GM21390 (cell line): ENCODE results near the gene SMIM22.

ENCODE experiments used
- ATAC-seq: cut with Tn5 transposase; IDR thresholded peaks from one replicate; pipeline ENCODE4 v1.9.1; 2021; ENCODE audit not compliant: unreplicated experiment

The SMIM22 gene

GRCh38 chr16:4795828-4796572, 831 bp downstream of the SMIM22 start:
- ATAC-seq: no peak

- ATAC-seq: no peak
Observed at GRCh38 chr16:4796982-4797804, 2.0 kb downstream of the SMIM22 start.

GRCh38 chr16:4797805-4798252, 2.7 kb downstream of the SMIM22 start:
- ATAC-seq: no peak

GRCh38 chr16:4798456-4798855, 3.3 kb downstream of the SMIM22 start:
- ATAC-seq: no peak

GRCh38 chr16:4799171-4799855, 4.1 kb downstream of the SMIM22 start:
- ATAC-seq: no peak

- no peak for ATAC-seq
Observed at GRCh38 chr16:4800290-4801041, 5.3 kb downstream of the SMIM22 start.

GRCh38 chr16:4801051-4801961, 6.1 kb downstream of the SMIM22 start:
- no peak for ATAC-seq

GRCh38 chr16:4801962-4802658, 6.9 kb downstream of the SMIM22 start, which contains the start of gene ROGDI:
Gene ROGDI, minus strand, starts transcription at chr16:4802633. Its CDS starts 62 bp downstream, at chr16:4802571.
- ATAC-seq: peak; percentile 59

GRCh38 chr16:4802659-4803287, 7.6 kb downstream of the SMIM22 start:
- peak; percentile 91 for ATAC-seq

GRCh38 chr16:4803401-4803844, 8.3 kb downstream of the SMIM22 start:
- ATAC-seq: no peak

GRCh38 chr16:4803898-4804762, 9.0 kb downstream of the SMIM22 start:
- no peak for ATAC-seq

- ATAC-seq: no peak
Observed at GRCh38 chr16:4805231-4805630, 10.1 kb downstream of the SMIM22 start.

GRCh38 chr16:4806280-4806679, 11.1 kb downstream of the SMIM22 start:
- ATAC-seq: no peak

- ATAC-seq: no peak
Observed at GRCh38 chr16:4811242-4811641, 16.1 kb downstream of the SMIM22 start.

GRCh38 chr16:4811773-4812172, 16.6 kb downstream of the SMIM22 start:
- no peak for ATAC-seq

GRCh38 chr16:4813251-4814003, 18.3 kb downstream of the SMIM22 start:
- ATAC-seq: no peak

GRCh38 chr16:4814046-4814445, 18.9 kb downstream of the SMIM22 start:
- ATAC-seq: no peak
